ENCODE results near the gene RNF144B. TPM values are rescaled to one million over a fixed set of nuclear protein-coding genes. Genes with fewer than 3 reads are reported as not detected.

RNF144B gene
- total RNA-seq, 1 experiment from 2014 or later = 2.3 TPM

DNA sequence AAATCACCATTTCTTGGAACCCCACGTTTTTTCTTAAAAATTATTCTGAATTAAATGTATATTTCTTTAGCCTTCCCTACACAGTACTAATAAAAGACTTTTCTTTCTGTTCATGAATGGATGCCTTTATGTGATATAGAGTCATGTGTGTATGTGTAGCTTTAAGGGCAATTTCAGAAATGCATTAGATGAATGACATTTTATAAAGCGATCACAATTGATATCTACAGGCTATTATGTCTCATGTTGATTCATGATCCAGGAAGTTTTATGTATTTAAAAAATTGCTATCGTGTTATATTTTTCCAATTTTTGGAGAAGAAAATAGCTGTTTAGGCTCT, 81.3 kb downstream of the RNF144B start:
- no peak overlapping the region for H3K14ac ChIP-seq (ENCODE audit: insufficient read depth, low read length)
- Mint-ChIP-seq H3K9me3 (no peaks in the 10 kb centered on the region), H3K4me3 (no peak overlapping the region), H3K36me3 (ENCODE audit: insufficient read depth in 1 of 3, low read depth in 3 of 3) (no peaks in the 10 kb centered on the region), H3K27me3 (ENCODE audit: low read depth) (no peaks in the 10 kb centered on the region), H3K4me1 (peaks cover 9% of the 10 kb centered on the region in 2 experiments), H3K27ac (no peak overlapping the region)
- H2BK12ac ChIP-seq (ENCODE audit: insufficient read length, low read depth, low read length) = no peak overlapping the region
- no peak overlapping the region for H3K23ac ChIP-seq (ENCODE audit: insufficient read length, low read depth, low read length)
- no peak overlapping the region for H2AFZ ChIP-seq (ENCODE audit: low read length)
- no peak overlapping the region for H4K8ac ChIP-seq (replicated peaks; ENCODE audit: insufficient read length, low read depth, low read length)
- H3K4me1 ChIP-seq (ENCODE audit: insufficient read depth, low read length) = no peaks in the 10 kb centered on the region
- no peak overlapping the region for H2BK120ac ChIP-seq (ENCODE audit: low read depth, low read length, poor library complexity, severe bottlenecking)
- H3K9me3 ChIP-seq (ENCODE audit: control insufficient read depth, low read depth, low read length) = no peaks in the 10 kb centered on the region
- no peak overlapping the region for H3K56ac ChIP-seq (ENCODE audit: insufficient read length, low read depth, low read length)
- H3K4me2 ChIP-seq (ENCODE audit: insufficient read depth, insufficient read length, low read length) = no peak overlapping the region
- no peak overlapping the region for H2BK20ac ChIP-seq (ENCODE audit: low read depth, low read length, poor library complexity, severe bottlenecking)
- H3K4ac ChIP-seq (ENCODE audit: low read depth, low read length) = no peak overlapping the region
- no peaks in the 10 kb centered on the region for H4K20me1 ChIP-seq (ENCODE audit: control insufficient read depth, insufficient read depth, insufficient read length)
- no peak overlapping the region for H2BK5ac ChIP-seq (ENCODE audit: insufficient read length, low read length)
- no peak overlapping the region for H3K27ac ChIP-seq (ENCODE audit: insufficient read length, low read depth, low read length)
- no peak overlapping the region for H2BK15ac ChIP-seq (ENCODE audit: low read depth, low read length)
- H3K18ac ChIP-seq (ENCODE audit: insufficient read length, low read depth, low read length) = no peak overlapping the region
- H3K79me1 ChIP-seq (ENCODE audit: insufficient read depth, low read depth, low read length, poor library complexity, severe bottlenecking) = no peaks in the 10 kb centered on the region
- H4K5ac ChIP-seq (ENCODE audit: insufficient read length, low read depth, low read length) = no peak overlapping the region
- DNase-seq = no peak
- no peaks in the 10 kb centered on the region for H3K27me3 ChIP-seq (ENCODE audit: insufficient read depth, low read length)
- no peaks in the 10 kb centered on the region for H3K23me2 ChIP-seq (ENCODE audit: insufficient read length, low read depth, low read length, poor library complexity, severe bottlenecking)
- H4K91ac ChIP-seq (ENCODE audit: insufficient read length, low read depth, low read length) = no peak overlapping the region
- no CpG with 5 or more reads among the region's 3 CpGs for WGBS (ENCODE audit: extremely low coverage, insufficient read length, low lambda C conversion rate)
- no peak overlapping the region for H3T11ph ChIP-seq (ENCODE audit: low read length)
- TF ChIP-seq, protein P1, sequence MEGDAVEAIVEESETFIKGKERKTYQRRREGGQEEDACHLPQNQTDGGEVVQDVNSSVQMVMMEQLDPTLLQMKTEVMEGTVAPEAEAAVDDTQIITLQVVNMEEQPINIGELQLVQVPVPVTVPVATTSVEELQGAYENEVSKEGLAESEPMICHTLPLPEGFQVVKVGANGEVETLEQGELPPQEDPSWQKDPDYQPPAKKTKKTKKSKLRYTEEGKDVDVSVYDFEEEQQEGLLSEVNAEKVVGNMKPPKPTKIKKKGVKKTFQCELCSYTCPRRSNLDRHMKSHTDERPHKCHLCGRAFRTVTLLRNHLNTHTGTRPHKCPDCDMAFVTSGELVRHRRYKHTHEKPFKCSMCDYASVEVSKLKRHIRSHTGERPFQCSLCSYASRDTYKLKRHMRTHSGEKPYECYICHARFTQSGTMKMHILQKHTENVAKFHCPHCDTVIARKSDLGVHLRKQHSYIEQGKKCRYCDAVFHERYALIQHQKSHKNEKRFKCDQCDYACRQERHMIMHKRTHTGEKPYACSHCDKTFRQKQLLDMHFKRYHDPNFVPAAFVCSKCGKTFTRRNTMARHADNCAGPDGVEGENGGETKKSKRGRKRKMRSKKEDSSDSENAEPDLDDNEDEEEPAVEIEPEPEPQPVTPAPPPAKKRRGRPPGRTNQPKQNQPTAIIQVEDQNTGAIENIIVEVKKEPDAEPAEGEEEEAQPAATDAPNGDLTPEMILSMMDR (conservative IDR thresholded peaks at IDR 0.05) = no peak
- no peaks in the 10 kb centered on the region for H3K79me2 ChIP-seq (ENCODE audit: insufficient read depth, low read length)
- no peak overlapping the region for H3K9ac ChIP-seq (ENCODE audit: extremely low read depth, insufficient read length, low read length)
- H2AK5ac ChIP-seq (ENCODE audit: insufficient read length, low read length) = no peak overlapping the region

All from H9 (cell line).